HCT116 (cell line): ENCODE data around the gene CFL1. TPM values are rescaled to one million over a fixed set of nuclear protein-coding genes. Genes with fewer than 3 reads are reported as not detected.

Experiments
- ATAC-seq: fragments of 200-7000 bp; cut with Tn5 transposase; 2 replicates; pipeline ENCODE4 v1.9.1; 2020; ENCODE audit warnings: mild to moderate bottlenecking, moderate library complexity
- BruUV-seq: library from RNA; stranded (reverse); fragments of 400-500 nt; replicated peaks from 2 replicates; lab custom pipeline; 2021; lab: Mats Ljungman, UMichigan
- CTCF ChIA-PET: fragments of 300-600 bp; sonication (Branson Sonifier 250); formaldehyde crosslinking; loops from one replicate; lab custom pipeline; 2021; ENCODE audit warnings: antibody characterized with exemption; lab: Charles Lee
- POLR2A ChIA-PET: fragments of 300-600, 350-600 bp; sonication (Branson Sonifier 250); formaldehyde crosslinking; loops from one replicate; lab custom pipeline; 2021; ENCODE audit warnings: antibody characterized with exemption; lab: Charles Lee
- RAD21 ChIA-PET, 2 experiments: fragments of 300-600 bp; sonication (Branson Sonifier 250); formaldehyde crosslinking; loops; one replicate each; lab custom pipeline; 2023; ENCODE audit warnings: low total read pairs in 2 of 2; ENCODE audit not compliant: uncharacterized antibody in 2 of 2, unreplicated experiment in 2 of 2, low non-redundant PET in 1 of 2; lab: Charles Lee
- DNase-seq: peaks from one replicate; pipeline ENCODE4 v3.0.0-alpha.2; 2010; ENCODE audit warnings: low read depth, low spot score
- H2AFZ ChIP-seq: fragments of 200-600 bp; shearing (Covaris generic), sonication (generic); 2 replicates; pipeline ENCODE4 v1.6.1; 2017; ENCODE audit warnings: low read depth, mixed run types, mixed read lengths, antibody characterized with exemption, low read length; ENCODE audit not compliant: poor library complexity, severe bottlenecking
- H3K27ac ChIP-seq: 2 replicates; pipeline ENCODE4 v1.5.1; 2012; ENCODE audit warnings: low read depth, low read length
- H3K27me3 ChIP-seq: fragments of 200-600 bp; sonication (generic); 2 replicates; pipeline ENCODE4 v1.6.1; 2016; ENCODE audit warnings: mixed run types, low read length, mixed read lengths; ENCODE audit not compliant: insufficient read depth
- H3K36me3 ChIP-seq, 2 experiments: fragments of 200-500 bp in 1 of 2; fragments of 200-600 bp in 1 of 2; sonication (Bioruptor generic) in 1 of 2; sonication (generic) in 1 of 2; 2 replicates each; pipeline versions ENCODE4 v1.5.1 to v1.6.1; 2014 to 2016; ENCODE audit warnings: low read length in 2 of 2, inconsistent platforms in 1 of 2, mixed read lengths in 1 of 2, mixed run types in 1 of 2; ENCODE audit not compliant: insufficient read depth in 2 of 2, control insufficient read depth in 1 of 2
- H3K4me1 ChIP-seq, 2 experiments: fragments of 200-600 bp in 1 of 2; sonication (generic) in 1 of 2; 2 replicates each; pipeline versions ENCODE4 v1.5.1 to v1.6.1; 2012 to 2017; ENCODE audit warnings: low read length in 2 of 2, inconsistent platforms in 1 of 2, mild to moderate bottlenecking in 1 of 2, mixed read lengths in 1 of 2, mixed run types in 1 of 2, moderate library complexity in 1 of 2; ENCODE audit not compliant: insufficient read depth in 2 of 2, control insufficient read depth in 1 of 2
- H3K4me2 ChIP-seq: fragments of 200-600 bp; sonication (generic); 2 replicates; pipeline ENCODE4 v1.6.1; 2017; ENCODE audit warnings: mixed run types, low read length, mixed read lengths
- H3K4me3 ChIP-seq, 2 experiments: fragments of 200-600 bp in 1 of 2; sonication (generic) in 1 of 2; replicated peaks in 1 of 2; 2 replicates each; pipeline ENCODE4 v1.5.1; 2011 to 2016; ENCODE audit warnings: low read length in 2 of 2, control low read depth in 1 of 2, low read depth in 1 of 2, mild to moderate bottlenecking in 1 of 2, mixed read lengths in 1 of 2, mixed run types in 1 of 2
- H3K79me2 ChIP-seq: fragments of 200-600 bp; sonication (generic); 2 replicates; pipeline ENCODE4 v1.6.1; 2017; ENCODE audit warnings: mild to moderate bottlenecking, mixed run types, low read length, moderate library complexity, mixed read lengths; ENCODE audit not compliant: insufficient read depth
- H3K9ac ChIP-seq: fragments of 200-600 bp; sonication (generic); 2 replicates; pipeline ENCODE4 v1.6.1; 2016; ENCODE audit warnings: low read length, mixed read lengths
- H3K9me2 ChIP-seq: fragments of 200-600 bp; sonication (generic), shearing (Covaris generic); 2 replicates; pipeline ENCODE4 v1.6.1; 2017; ENCODE audit warnings: mixed run types, mild to moderate bottlenecking, moderate library complexity; ENCODE audit not compliant: insufficient read depth
- H3K9me3 ChIP-seq, 2 experiments: fragments of 200-500 bp in 1 of 2; fragments of 200-600 bp in 1 of 2; sonication (Bioruptor generic) in 1 of 2; sonication (generic) in 1 of 2; 2 replicates each; pipeline ENCODE4 v1.6.1; 2014 to 2017; ENCODE audit warnings: low read length in 2 of 2, mixed read lengths in 2 of 2, inconsistent platforms in 1 of 2, low read depth in 1 of 2, mild to moderate bottlenecking in 1 of 2, mixed run types in 1 of 2, moderate library complexity in 1 of 2; ENCODE audit not compliant: control insufficient read depth in 1 of 2, insufficient read depth in 1 of 2
- H4K20me1 ChIP-seq: fragments of 200-600 bp; sonication (generic), shearing (Covaris generic); 2 replicates; pipeline ENCODE4 v1.6.1; 2017; ENCODE audit warnings: mixed run types, mild to moderate bottlenecking, moderate library complexity; ENCODE audit not compliant: insufficient read depth
- ATF3 ChIP-seq: IDR thresholded peaks from 2 replicates; pipeline ENCODE4 v1.6.1; 2012
- CBX3 ChIP-seq: IDR thresholded peaks from 2 replicates; pipeline ENCODE4 v1.6.1; 2012; ENCODE audit warnings: low read depth
- EGR1 ChIP-seq: IDR thresholded peaks from 2 replicates; pipeline ENCODE4 v1.6.1; 2012; ENCODE audit warnings: low read depth
- ELF1 ChIP-seq: IDR thresholded peaks from 2 replicates; pipeline ENCODE4 v1.6.1; 2012; ENCODE audit warnings: low read depth, borderline replicate concordance
- EZH2phosphoT487 ChIP-seq: fragments of 200-600 bp; IDR thresholded peaks from 2 replicates; pipeline ENCODE4 v1.6.1; 2018; ENCODE audit warnings: antibody characterized with exemption, borderline replicate concordance
- FOSL1 ChIP-seq: IDR thresholded peaks from 2 replicates; pipeline ENCODE4 v1.6.1; 2012; ENCODE audit warnings: low read depth
- MAX ChIP-seq: IDR thresholded peaks from 2 replicates; pipeline ENCODE4 v1.6.1; 2012
- SIN3A ChIP-seq: IDR thresholded peaks from 2 replicates; pipeline ENCODE4 v1.6.1; 2012; ENCODE audit warnings: low read depth
- SP1 ChIP-seq: IDR thresholded peaks from 2 replicates; pipeline ENCODE4 v1.6.1; 2012; ENCODE audit warnings: low read depth
- TCF7L2 ChIP-seq: IDR thresholded peaks from 2 replicates; pipeline ENCODE4 v1.7.0; 2011; ENCODE audit warnings: borderline replicate concordance, inconsistent platforms; ENCODE audit not compliant: insufficient read depth, insufficient read length; ENCODE audit errors: extremely low read depth
- ZFX ChIP-seq: fragments of 450-650 bp; IDR thresholded peaks from 2 replicates; pipeline ENCODE4 v1.6.1; 2017
- ZNF274 ChIP-seq: fragments of 200-500 bp; sonication (Bioruptor generic); IDR thresholded peaks from 2 replicates; pipeline ENCODE4 v1.6.1; 2014; ENCODE audit warnings: mild to moderate bottlenecking, low read depth, low read length, inconsistent platforms
- intact Hi-C: fragments of 100-400 bp; cut with micrococcal nuclease; formaldehyde crosslinking; loops from 2 replicates; pipeline ENCODE4 v1.10.0; 2022
- total RNA-seq: library from RNA; stranded (reverse); gene quantifications from one replicate; pipeline ENCODE4 v1.2.1, GENCODE V29; 2021; ENCODE audit not compliant: unreplicated experiment
- TF ChIP-seq, protein P1 (sequence below): IDR thresholded peaks from 2 replicates; pipeline ENCODE4 v1.6.1; 2011; ENCODE audit warnings: mild to moderate bottlenecking, low read length, moderate library complexity; ENCODE audit not compliant: insufficient replicate concordance; ENCODE audit errors: extremely low read depth
- TF ChIP-seq, protein P2 (sequence below): IDR thresholded peaks from 2 replicates; pipeline ENCODE4 v1.6.1; 2012; ENCODE audit warnings: low read depth

The CFL1 gene
- total RNA-seq, 1 experiment from 2014 or later = 1,270 TPM

GRCh38 chr11:65870307-65870658, 12.3 kb upstream of the CFL1 start:
- POLR2A ChIA-PET = interaction anchor here (1.5 to 4.8 kb wide), 2 partner anchors 10 to 17 kb away, joined by 4 to 36 read pairs; partner anchors contain the start of genes CFL1 and MUS81
- BruUV-seq = no TSS peak

More at GRCh38 chr11:65870307-65870658, 12.3 kb upstream of the CFL1 start:
- Histone ChIP-seq H3K27ac (no peak overlapping the region), H2AFZ (no peak overlapping the region), H3K9ac (no peak overlapping the region), H3K4me2 (no peak overlapping the region), H3K27me3 (no peaks in the 10 kb centered on the region), H4K20me1 (no peaks in the 10 kb centered on the region), H3K36me3 (peaks cover under 1 to 2% of the 10 kb centered on the region in 2 experiments; a peak in 3 of 4 replicates), H3K9me2 (no peaks in the 10 kb centered on the region), H3K4me3 (no peak overlapping the region), H3K9me3 (no peaks in the 10 kb centered on the region), H3K79me2 (no peaks in the 10 kb centered on the region), H3K4me1 (peaks cover 10 to 13% of the 10 kb centered on the region in 2 experiments; a peak in 3 of 4 replicates)
- no peak for TF ChIP-seq EGR1
- no peak for TF ChIP-seq SP1
- no peak for TF ChIP-seq FOSL1
- TF ChIP-seq, protein P1, sequence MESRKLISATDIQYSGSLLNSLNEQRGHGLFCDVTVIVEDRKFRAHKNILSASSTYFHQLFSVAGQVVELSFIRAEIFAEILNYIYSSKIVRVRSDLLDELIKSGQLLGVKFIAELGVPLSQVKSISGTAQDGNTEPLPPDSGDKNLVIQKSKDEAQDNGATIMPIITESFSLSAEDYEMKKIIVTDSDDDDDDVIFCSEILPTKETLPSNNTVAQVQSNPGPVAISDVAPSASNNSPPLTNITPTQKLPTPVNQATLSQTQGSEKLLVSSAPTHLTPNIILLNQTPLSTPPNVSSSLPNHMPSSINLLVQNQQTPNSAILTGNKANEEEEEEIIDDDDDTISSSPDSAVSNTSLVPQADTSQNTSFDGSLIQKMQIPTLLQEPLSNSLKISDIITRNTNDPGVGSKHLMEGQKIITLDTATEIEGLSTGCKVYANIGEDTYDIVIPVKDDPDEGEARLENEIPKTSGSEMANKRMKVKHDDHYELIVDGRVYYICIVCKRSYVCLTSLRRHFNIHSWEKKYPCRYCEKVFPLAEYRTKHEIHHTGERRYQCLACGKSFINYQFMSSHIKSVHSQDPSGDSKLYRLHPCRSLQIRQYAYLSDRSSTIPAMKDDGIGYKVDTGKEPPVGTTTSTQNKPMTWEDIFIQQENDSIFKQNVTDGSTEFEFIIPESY = no peak
- no peak for TF ChIP-seq MAX
- TF ChIP-seq ELF1 = no peak
- no peak for TF ChIP-seq SIN3A
- TF ChIP-seq CBX3 = no peak
- no peak for TF ChIP-seq ATF3
- TF ChIP-seq ZFX = no peak
- TF ChIP-seq ZNF274 = no peak
- TF ChIP-seq, protein P2, sequence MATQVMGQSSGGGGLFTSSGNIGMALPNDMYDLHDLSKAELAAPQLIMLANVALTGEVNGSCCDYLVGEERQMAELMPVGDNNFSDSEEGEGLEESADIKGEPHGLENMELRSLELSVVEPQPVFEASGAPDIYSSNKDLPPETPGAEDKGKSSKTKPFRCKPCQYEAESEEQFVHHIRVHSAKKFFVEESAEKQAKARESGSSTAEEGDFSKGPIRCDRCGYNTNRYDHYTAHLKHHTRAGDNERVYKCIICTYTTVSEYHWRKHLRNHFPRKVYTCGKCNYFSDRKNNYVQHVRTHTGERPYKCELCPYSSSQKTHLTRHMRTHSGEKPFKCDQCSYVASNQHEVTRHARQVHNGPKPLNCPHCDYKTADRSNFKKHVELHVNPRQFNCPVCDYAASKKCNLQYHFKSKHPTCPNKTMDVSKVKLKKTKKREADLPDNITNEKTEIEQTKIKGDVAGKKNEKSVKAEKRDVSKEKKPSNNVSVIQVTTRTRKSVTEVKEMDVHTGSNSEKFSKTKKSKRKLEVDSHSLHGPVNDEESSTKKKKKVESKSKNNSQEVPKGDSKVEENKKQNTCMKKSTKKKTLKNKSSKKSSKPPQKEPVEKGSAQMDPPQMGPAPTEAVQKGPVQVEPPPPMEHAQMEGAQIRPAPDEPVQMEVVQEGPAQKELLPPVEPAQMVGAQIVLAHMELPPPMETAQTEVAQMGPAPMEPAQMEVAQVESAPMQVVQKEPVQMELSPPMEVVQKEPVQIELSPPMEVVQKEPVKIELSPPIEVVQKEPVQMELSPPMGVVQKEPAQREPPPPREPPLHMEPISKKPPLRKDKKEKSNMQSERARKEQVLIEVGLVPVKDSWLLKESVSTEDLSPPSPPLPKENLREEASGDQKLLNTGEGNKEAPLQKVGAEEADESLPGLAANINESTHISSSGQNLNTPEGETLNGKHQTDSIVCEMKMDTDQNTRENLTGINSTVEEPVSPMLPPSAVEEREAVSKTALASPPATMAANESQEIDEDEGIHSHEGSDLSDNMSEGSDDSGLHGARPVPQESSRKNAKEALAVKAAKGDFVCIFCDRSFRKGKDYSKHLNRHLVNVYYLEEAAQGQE = no peak
- TF ChIP-seq EZH2phosphoT487 = no peak
- no peak for TF ChIP-seq TCF7L2
- ATAC-seq (no peak), DNase-seq (no peak)
- CTCF ChIA-PET = interaction anchor here (1.9 to 2.1 kb wide), 2 partner anchors 10 to 11 kb away, joined by 12 to 15 read pairs; partner anchors contain the start of gene MUS81
- RAD21 ChIA-PET = no interaction called here
- intact Hi-C loops = loop anchor here (5.0 kb wide), 1 partner anchor 158 kb away; the partner anchor contains the start of gene KAT5
